Esophagus muscularis mucosa (tissue), 4 donors: ENCODE measurements around the gene GNA12. TPM values are rescaled to one million over a fixed set of nuclear protein-coding genes. Genes with fewer than 3 reads are reported as not detected.

Experiments used
- DNase-seq: peaks from one replicate; pipeline ENCODE4 v3.0.0-alpha.2; 2017; ENCODE audit errors: extremely low spot score
- H3K27ac ChIP-seq, 4 donors: fragments of 200-600 bp; sonication (generic); replicated peaks in 1 of 4; 1 replicate in 3 of 4; 2 replicates in 1 of 4; pipeline ENCODE4 v1.5.1; 2016 to 2019; ENCODE audit warnings: mild to moderate bottlenecking in 1 of 4
- H3K27me3 ChIP-seq, 4 donors: fragments of 200-600 bp; sonication (generic); one replicate each; pipeline versions ENCODE4 v1.5.1 to v1.6.0; 2016 to 2019
- H3K36me3 ChIP-seq, 4 donors: fragments of 200-600 bp; sonication (generic); one replicate each; pipeline ENCODE4 v1.5.1; 2016 to 2019
- H3K4me1 ChIP-seq, 4 donors: fragments of 200-600 bp; sonication (generic); one replicate each; pipeline ENCODE4 v1.5.1; 2016 to 2019
- H3K4me3 ChIP-seq, 4 donors: fragments of 200-600 bp; sonication (generic); 1 replicate in 2 of 4; 2 replicates in 2 of 4; pipeline ENCODE4 v1.5.1; 2016 to 2019; ENCODE audit warnings: mild to moderate bottlenecking in 4 of 4, moderate library complexity in 1 of 4
- H3K9me3 ChIP-seq, 4 donors: fragments of 200-600 bp; sonication (generic); 1 replicate in 3 of 4; 2 replicates in 1 of 4; pipeline ENCODE4 v1.5.1; 2016 to 2019
- EP300 ChIP-seq: sonication (generic); formaldehyde crosslinking; IDR thresholded peaks from one replicate; pipeline ENCODE4 v1.6.1; 2017; ENCODE audit warnings: antibody characterized with exemption
- POLR2A ChIP-seq: fragments of 450-650 bp; IDR thresholded peaks from one replicate; pipeline ENCODE4 v1.6.1; 2017; ENCODE audit warnings: antibody characterized with exemption, moderate library complexity, mild to moderate bottlenecking, low read depth
- POLR2AphosphoS5 ChIP-seq, 2 donors: sonication (generic); formaldehyde crosslinking; IDR thresholded peaks; one replicate each; pipeline ENCODE4 v1.6.1; 2017; ENCODE audit warnings: antibody characterized with exemption in 2 of 2
- WGBS: methylation state at CpG from one replicate; pipeline ENCODE4 v1.1.5; 2018; 5-methylcytosine and 5-hydroxymethylcytosine counted together
- intact Hi-C: fragments of 100-400 bp; cut with DNase I; formaldehyde crosslinking; loops from one replicate; pipeline ENCODE4 v1.15.1; 2023
- total RNA-seq, 4 donors: library from RNA; depleted of rRNA; stranded (reverse); fragments of >200 nt; gene quantifications; one replicate each; pipeline versions ENCODE4 v1.1.0 to v1.2.1, GENCODE V29; 2016
- TF ChIP-seq, protein P1 (sequence below), 3 experiments: fragments of 200-600 bp in 2 of 3; fragments of 450-650 bp in 1 of 3; sonication (generic) in 2 of 3; IDR thresholded peaks; one replicate each; pipeline ENCODE4 v1.5.1; 2017 to 2019; ENCODE audit warnings: antibody characterized with exemption in 3 of 3, mild to moderate bottlenecking in 2 of 3, moderate library complexity in 1 of 3

GNA12 gene
- total RNA-seq, 4 donors from 2014 or later, result 25.3 to 61.8 (median 38.9) TPM

DNA sequence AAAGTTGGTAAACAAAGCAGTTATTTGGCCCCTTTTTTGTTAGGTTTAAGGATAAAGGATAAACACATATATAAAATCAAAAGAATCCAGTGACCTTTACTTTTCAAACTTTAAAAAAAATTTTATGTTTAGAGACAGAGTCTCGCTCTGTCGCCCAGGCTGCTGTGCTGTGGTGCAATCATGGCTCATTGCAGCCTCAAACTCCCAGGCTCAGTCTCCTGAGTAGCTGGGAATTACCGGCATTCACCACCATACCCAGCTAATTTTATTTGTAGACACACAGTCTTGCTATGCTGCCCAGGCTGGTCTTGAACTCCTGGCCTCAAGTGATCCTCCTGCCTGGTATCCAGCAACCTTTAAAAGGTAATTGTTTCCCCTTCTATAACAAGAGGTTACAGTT lies 31.3 kb downstream of the GNA12 start:
- no peak for TF ChIP-seq POLR2AphosphoS5 (IDR thresholded peaks at IDR 0.05)
- TF ChIP-seq, protein P1, sequence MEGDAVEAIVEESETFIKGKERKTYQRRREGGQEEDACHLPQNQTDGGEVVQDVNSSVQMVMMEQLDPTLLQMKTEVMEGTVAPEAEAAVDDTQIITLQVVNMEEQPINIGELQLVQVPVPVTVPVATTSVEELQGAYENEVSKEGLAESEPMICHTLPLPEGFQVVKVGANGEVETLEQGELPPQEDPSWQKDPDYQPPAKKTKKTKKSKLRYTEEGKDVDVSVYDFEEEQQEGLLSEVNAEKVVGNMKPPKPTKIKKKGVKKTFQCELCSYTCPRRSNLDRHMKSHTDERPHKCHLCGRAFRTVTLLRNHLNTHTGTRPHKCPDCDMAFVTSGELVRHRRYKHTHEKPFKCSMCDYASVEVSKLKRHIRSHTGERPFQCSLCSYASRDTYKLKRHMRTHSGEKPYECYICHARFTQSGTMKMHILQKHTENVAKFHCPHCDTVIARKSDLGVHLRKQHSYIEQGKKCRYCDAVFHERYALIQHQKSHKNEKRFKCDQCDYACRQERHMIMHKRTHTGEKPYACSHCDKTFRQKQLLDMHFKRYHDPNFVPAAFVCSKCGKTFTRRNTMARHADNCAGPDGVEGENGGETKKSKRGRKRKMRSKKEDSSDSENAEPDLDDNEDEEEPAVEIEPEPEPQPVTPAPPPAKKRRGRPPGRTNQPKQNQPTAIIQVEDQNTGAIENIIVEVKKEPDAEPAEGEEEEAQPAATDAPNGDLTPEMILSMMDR (IDR thresholded peaks at IDR 0.05), result no peak
- no peak for TF ChIP-seq POLR2A
- no peak for TF ChIP-seq EP300
- no peaks in the 10 kb centered on the region for H3K9me3 ChIP-seq
- DNase-seq, result no peak
- H3K4me1 ChIP-seq, result peaks cover 32 to 45% (median 38%) of the 10 kb centered on the region in 4 donors
- peaks cover 0 to 8% (median 0%) of the 10 kb centered on the region in 4 donors for H3K36me3 ChIP-seq
- H3K27me3 ChIP-seq, result no peaks in the 10 kb centered on the region
- WGBS, result 74% methylated on average over 3 of the region's 3 CpGs
- H3K4me3 ChIP-seq, result no peak overlapping the region
- intact Hi-C loops, result no loop called here
- peak overlapping the region in 1 of 4 donors; percentile 58 for H3K27ac ChIP-seq

DNA sequence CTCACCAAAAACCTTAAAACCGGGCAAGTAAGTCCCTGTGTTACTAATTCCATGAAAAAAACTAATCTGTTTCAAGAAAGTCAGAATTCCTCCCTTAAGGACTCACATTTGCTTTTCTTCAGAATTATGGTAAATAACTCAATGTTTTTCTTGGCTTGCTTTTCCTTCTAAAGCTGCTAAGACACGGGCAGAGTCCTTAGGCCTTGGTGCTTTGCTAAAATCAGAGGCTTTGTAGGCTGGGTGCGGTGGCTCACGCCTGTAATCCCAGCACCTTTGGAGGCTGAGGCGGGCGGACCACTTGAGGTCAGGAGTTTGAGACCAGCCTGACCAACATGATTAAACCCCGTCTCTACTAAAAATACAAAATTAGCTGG lies 32.0 kb downstream of the GNA12 start:
- intact Hi-C loops, result no loop called here
- H3K4me1 ChIP-seq, result peaks cover 27 to 38% (median 32%) of the 10 kb centered on the region in 4 donors
- H3K36me3 ChIP-seq, result peaks cover 0 to 8% (median 0%) of the 10 kb centered on the region in 4 donors
- peak overlapping the region in 2 of 4 donors; percentile 19 to 22 for H3K4me3 ChIP-seq
- TF ChIP-seq, protein P1 (IDR thresholded peaks at IDR 0.05), result no peak
- TF ChIP-seq POLR2AphosphoS5 (IDR thresholded peaks at IDR 0.05), result no peak
- TF ChIP-seq EP300, result no peak
- no peak for TF ChIP-seq POLR2A
- DNase-seq, result no peak
- H3K27ac ChIP-seq, result peak overlapping the region; percentile 6 to 58 (median 30)
- no peaks in the 10 kb centered on the region for H3K9me3 ChIP-seq
- WGBS, result 85% methylated on average over 7 of the region's 7 CpGs
- no peaks in the 10 kb centered on the region for H3K27me3 ChIP-seq

DNA sequence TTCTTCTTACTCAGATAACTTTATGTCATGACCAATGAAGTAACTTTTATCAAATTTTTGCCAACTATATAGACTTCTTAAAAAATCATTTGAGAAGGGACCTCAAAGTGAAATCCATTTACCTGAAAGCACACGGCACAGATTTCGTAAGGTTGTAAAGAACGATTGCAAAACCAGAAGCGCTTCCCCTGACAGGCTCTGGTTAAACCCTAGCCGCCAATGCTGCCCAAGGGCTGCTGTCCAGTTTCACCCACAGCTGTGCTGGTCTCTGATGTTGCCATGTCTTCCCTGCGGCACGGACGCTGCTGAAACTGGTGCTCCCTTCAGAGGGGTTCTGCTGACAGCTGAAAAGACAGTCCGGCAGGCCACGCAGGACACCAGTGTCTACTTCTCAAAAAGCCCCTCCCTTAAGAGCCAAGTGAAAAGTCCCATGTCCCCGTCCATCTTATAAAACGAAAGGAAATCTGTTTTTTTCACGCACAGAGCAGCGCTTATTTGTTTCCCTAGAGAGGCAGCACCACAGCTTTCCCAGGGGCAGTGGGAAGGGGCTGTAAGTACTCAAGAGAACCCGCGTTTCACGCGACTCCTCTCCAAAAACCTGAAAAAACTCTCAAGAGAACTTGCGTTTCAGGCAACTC lies 32.5 kb downstream of the GNA12 start:
- WGBS, result 69% methylated on average over 17 of the region's 19 CpGs
- Histone ChIP-seq H3K4me3 (peak overlapping the region in 2 of 4 donors; percentile 19 to 22), H3K27ac (peak overlapping the region; percentile 6 to 58 (median 30)), H3K4me1 (peaks cover 26 to 33% (median 30%) of the 10 kb centered on the region in 4 donors), H3K9me3 (no peaks in the 10 kb centered on the region), H3K27me3 (no peaks in the 10 kb centered on the region), H3K36me3 (peaks cover 0 to 8% (median 0%) of the 10 kb centered on the region in 4 donors)
- intact Hi-C loops, result no loop called here
- no peak for DNase-seq
- TF ChIP-seq EP300, result no peak
- no peak for TF ChIP-seq POLR2AphosphoS5 (IDR thresholded peaks at IDR 0.05)
- TF ChIP-seq POLR2A, result no peak
- TF ChIP-seq, protein P1 (IDR thresholded peaks at IDR 0.05), result no peak

DNA sequence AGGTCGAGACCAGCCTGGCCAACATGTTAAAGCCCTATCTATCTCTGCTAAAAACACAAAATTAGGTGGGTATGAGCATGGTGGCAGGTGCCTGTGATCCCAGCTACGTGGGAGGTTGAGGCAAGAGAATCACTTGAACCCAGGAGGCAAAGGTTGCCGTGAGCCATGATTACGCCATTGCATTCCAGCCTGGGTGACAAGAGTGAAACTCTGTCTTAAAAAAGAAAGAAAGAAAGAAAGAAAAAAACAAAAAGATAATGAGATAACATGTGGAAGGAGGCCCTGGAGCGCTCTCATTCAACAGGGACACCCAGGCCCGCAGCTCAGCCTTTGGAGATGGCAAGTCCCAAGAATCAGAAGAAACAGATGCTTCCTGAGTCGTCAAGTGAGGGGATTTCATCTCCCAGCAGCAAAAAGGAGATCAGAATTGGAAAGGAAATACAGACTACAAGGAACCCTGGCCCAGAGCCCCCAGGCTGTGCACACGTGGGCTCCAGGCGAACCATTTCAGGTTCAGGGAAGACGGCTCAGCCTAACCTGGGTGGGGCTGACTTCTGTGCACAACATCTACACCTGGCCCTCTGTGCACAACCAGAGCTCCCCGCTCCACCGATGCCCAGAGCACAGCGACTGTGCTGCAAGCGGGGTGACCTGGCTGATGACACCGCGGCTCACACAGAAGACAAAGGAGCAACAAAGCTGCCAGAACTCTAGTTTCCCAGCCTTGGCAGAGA lies 33.3 kb downstream of the GNA12 start:
- H3K4me1 ChIP-seq, result peaks cover 26 to 31% (median 30%) of the 10 kb centered on the region in 4 donors
- 80% methylated on average over 7 of the region's 16 CpGs for WGBS
- peak overlapping the region in 1 of 4 donors; percentile 51 for H3K27ac ChIP-seq
- intact Hi-C loops, result no loop called here
- no peak for TF ChIP-seq POLR2AphosphoS5 (IDR thresholded peaks at IDR 0.05)
- TF ChIP-seq EP300, result no peak
- TF ChIP-seq POLR2A, result no peak
- TF ChIP-seq, protein P1 (IDR thresholded peaks at IDR 0.05), result no peak
- no peaks in the 10 kb centered on the region for H3K27me3 ChIP-seq
- DNase-seq, result no peak
- H3K9me3 ChIP-seq, result no peaks in the 10 kb centered on the region
- no peak overlapping the region for H3K4me3 ChIP-seq
- peaks cover 0 to 8% (median 0%) of the 10 kb centered on the region in 4 donors for H3K36me3 ChIP-seq
